HepG2 (cell line): ENCODE measurements around the gene RAB1B. TPM values are rescaled to one million over a fixed set of nuclear protein-coding genes. Genes with fewer than 3 reads are reported as not detected.
A peak's percentile ranks its signal among the peaks of the same experiment; 100 is the strongest.

ENCODE experiments used
- HMGXB4 ChIP-seq, 2 experiments: sonication (generic) in 1 of 2; formaldehyde crosslinking in 1 of 2; IDR thresholded peaks; 2 replicates each; pipeline versions ENCODE4 v1.4.0 to v1.6.1; 2018 to 2020; ENCODE audit warnings: missing genetic modification reagents in 2 of 2, borderline replicate concordance in 1 of 2, low read depth in 1 of 2, mild to moderate bottlenecking in 1 of 2, missing biosample characterization in 1 of 2
- KAT8 ChIP-seq: IDR thresholded peaks from 2 replicates; pipeline ENCODE4 v1.6.1; 2016; ENCODE audit warnings: missing genetic modification reagents, missing compliant biosample characterization
- KDM1A ChIP-seq: IDR thresholded peaks from 2 replicates; pipeline ENCODE4 v1.6.1; 2016; ENCODE audit warnings: missing compliant biosample characterization
- NFE2L2 ChIP-seq: fragments of 150-350 bp; IDR thresholded peaks from 2 replicates; pipeline ENCODE4 v1.6.1; 2014; ENCODE audit warnings: low read length
- PAXIP1 ChIP-seq: sonication (generic); formaldehyde crosslinking; conservative IDR thresholded peaks from 2 replicates; pipeline ENCODE4 v1.4.0; 2020; ENCODE audit warnings: mild to moderate bottlenecking, missing genetic modification reagents, moderate library complexity
- REST ChIP-seq, 2 experiments: IDR thresholded peaks; 2 replicates each; pipeline ENCODE4 v1.6.1; 2011 to 2012; ENCODE audit warnings: low read length in 2 of 2, borderline replicate concordance in 1 of 2, low read depth in 1 of 2, mild to moderate bottlenecking in 1 of 2, moderate library complexity in 1 of 2
- SNAPC5 ChIP-seq: sonication (generic); formaldehyde crosslinking; IDR thresholded peaks from 2 replicates; pipeline ENCODE4 v1.8.1; 2023; ENCODE audit warnings: mild to moderate bottlenecking, missing genetic modification reagents, borderline replicate concordance
- TBL1XR1 ChIP-seq: fragments of 150-350 bp; IDR thresholded peaks from 2 replicates; pipeline ENCODE4 v1.6.1; 2014; ENCODE audit warnings: borderline replicate concordance, low read length; ENCODE audit not compliant: partially characterized antibody
- TRIM24 ChIP-seq: sonication (generic); formaldehyde crosslinking; IDR thresholded peaks from 2 replicates; pipeline ENCODE4 v1.8.0; 2022; ENCODE audit warnings: mild to moderate bottlenecking, missing genetic modification reagents
- TSC22D2 ChIP-seq: sonication (generic); formaldehyde crosslinking; IDR thresholded peaks from 2 replicates; pipeline ENCODE4 v1.5.1; 2020; ENCODE audit warnings: missing genetic modification reagents, mild to moderate bottlenecking, borderline replicate concordance
- ZBTB34 ChIP-seq: sonication (generic); formaldehyde crosslinking; IDR thresholded peaks from 2 replicates; pipeline ENCODE4 v1.8.0; 2022; ENCODE audit warnings: mild to moderate bottlenecking, missing genetic modification reagents
- ZBTB7B ChIP-seq: sonication (generic); formaldehyde crosslinking; IDR thresholded peaks from 2 replicates; pipeline ENCODE4 v1.4.0; 2020; ENCODE audit warnings: missing genetic modification reagents
- ZNF251 ChIP-seq: sonication (generic); formaldehyde crosslinking; IDR thresholded peaks from 2 replicates; pipeline ENCODE4 v1.9.0; 2021; ENCODE audit warnings: mild to moderate bottlenecking, missing genetic modification reagents
- ZNF432 ChIP-seq: sonication (generic); formaldehyde crosslinking; IDR thresholded peaks from 2 replicates; pipeline ENCODE4 v1.5.0; 2020; ENCODE audit warnings: missing genetic modification reagents, mild to moderate bottlenecking, borderline replicate concordance
- ZNF713 ChIP-seq: sonication (generic); formaldehyde crosslinking; IDR thresholded peaks from 2 replicates; pipeline ENCODE4 v1.4.0; 2020; ENCODE audit warnings: mild to moderate bottlenecking, missing genetic modification reagents
- ZNF83 ChIP-seq: sonication (generic); formaldehyde crosslinking; IDR thresholded peaks from 2 replicates; pipeline ENCODE4 v1.4.0; 2020; ENCODE audit warnings: missing genetic modification reagents, mild to moderate bottlenecking, borderline replicate concordance
- polyA plus RNA-seq, 8 experiments: library from polyadenylated mRNA; depleted of rRNA in 3 of 8; stranded (reverse) in 7 of 8; unstranded in 1 of 8; fragments of >200 nt; fragmentation: Illumina TruSeq in 4 of 8; extraction: Trizol in 4 of 8; gene quantifications; 2 replicates each; pipeline versions ENCODE4 v1.2.1 to v1.2.3, GENCODE V29; 2011 to 2016; ENCODE audit warnings: low read depth in 4 of 8, missing spikeins in 1 of 8, mixed read lengths in 1 of 8; ENCODE audit not compliant: insufficient read depth in 1 of 8
- total RNA-seq, 5 experiments: library from RNA; depleted of rRNA; stranded (reverse); fragments of >200 nt; fragmentation: Illumina TruSeq; extraction: Trizol; gene quantifications; 2 replicates each; pipeline ENCODE4 v1.2.3, GENCODE V29; 2016; ENCODE audit warnings: low read depth in 1 of 5

The RAB1B gene
- total and polyA plus RNA-seq, 2 of the 13 experiments (the other 11 are each of a cell fraction or from before 2014, with no cell fraction given): 77.9 to 87.9 TPM

- TF ChIP-seq ZBTB7B (CRISPR knock-in tag): peak; percentile 76
- TF ChIP-seq ZNF432: no peak
- TF ChIP-seq SNAPC5 (CRISPR knock-in tag): no peak
- no peak for TF ChIP-seq NFE2L2
- TF ChIP-seq TRIM24 (CRISPR knock-in tag): no peak
- TF ChIP-seq ZNF713 (CRISPR knock-in tag): no peak
- TF ChIP-seq PAXIP1 (CRISPR knock-in tag): peak; percentile 41
- no peak for TF ChIP-seq KAT8 (CRISPR knock-in tag)
- TF ChIP-seq ZBTB34 (CRISPR knock-in tag): no peak
- no peak for TF ChIP-seq ZNF83 (CRISPR knock-in tag)
- no peak for TF ChIP-seq ZNF251 (CRISPR knock-in tag)
- no peak for TF ChIP-seq REST (IDR thresholded peaks at IDR 0.05; ENCODE audit: borderline replicate concordance in 1 of 2, low read depth in 1 of 2, low read length in 2 of 2)
- no peak for TF ChIP-seq KDM1A
- TF ChIP-seq HMGXB4 (CRISPR knock-in tag; IDR thresholded peaks at IDR 0.05; ENCODE audit: borderline replicate concordance in 1 of 2, low read depth in 1 of 2): peak; percentile 68 to 74; a peak in 3 of 4 replicates
- no peak for TF ChIP-seq TBL1XR1
- TF ChIP-seq TSC22D2 (CRISPR knock-in tag): no peak
These were observed 45.1 kb downstream of the RAB1B start (continued) for GRCh38 chr11:66313321-66314185.
